ENCODE results near the gene PACRG.

PACRG gene

GRCh38 chr6:162785632-162786242, 58.0 kb downstream of the PACRG start:
- no peak for ATAC-seq
- TF ChIP-seq, protein P1, sequence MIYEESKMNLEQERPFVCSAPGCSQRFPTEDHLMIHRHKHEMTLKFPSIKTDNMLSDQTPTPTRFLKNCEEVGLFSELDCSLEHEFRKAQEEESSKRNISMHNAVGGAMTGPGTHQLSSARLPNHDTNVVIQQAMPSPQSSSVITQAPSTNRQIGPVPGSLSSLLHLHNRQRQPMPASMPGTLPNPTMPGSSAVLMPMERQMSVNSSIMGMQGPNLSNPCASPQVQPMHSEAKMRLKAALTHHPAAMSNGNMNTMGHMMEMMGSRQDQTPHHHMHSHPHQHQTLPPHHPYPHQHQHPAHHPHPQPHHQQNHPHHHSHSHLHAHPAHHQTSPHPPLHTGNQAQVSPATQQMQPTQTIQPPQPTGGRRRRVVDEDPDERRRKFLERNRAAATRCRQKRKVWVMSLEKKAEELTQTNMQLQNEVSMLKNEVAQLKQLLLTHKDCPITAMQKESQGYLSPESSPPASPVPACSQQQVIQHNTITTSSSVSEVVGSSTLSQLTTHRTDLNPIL (CRISPR knock-in tag; IDR thresholded peaks at IDR 0.05; ENCODE audit: low read depth), result no peak
- TF ChIP-seq TSHZ2 (CRISPR knock-in tag; IDR thresholded peaks at IDR 0.05), result no peak
- TF ChIP-seq ISL1 (CRISPR knock-in tag; IDR thresholded peaks at IDR 0.05), result no peak
- TF ChIP-seq, protein P2, sequence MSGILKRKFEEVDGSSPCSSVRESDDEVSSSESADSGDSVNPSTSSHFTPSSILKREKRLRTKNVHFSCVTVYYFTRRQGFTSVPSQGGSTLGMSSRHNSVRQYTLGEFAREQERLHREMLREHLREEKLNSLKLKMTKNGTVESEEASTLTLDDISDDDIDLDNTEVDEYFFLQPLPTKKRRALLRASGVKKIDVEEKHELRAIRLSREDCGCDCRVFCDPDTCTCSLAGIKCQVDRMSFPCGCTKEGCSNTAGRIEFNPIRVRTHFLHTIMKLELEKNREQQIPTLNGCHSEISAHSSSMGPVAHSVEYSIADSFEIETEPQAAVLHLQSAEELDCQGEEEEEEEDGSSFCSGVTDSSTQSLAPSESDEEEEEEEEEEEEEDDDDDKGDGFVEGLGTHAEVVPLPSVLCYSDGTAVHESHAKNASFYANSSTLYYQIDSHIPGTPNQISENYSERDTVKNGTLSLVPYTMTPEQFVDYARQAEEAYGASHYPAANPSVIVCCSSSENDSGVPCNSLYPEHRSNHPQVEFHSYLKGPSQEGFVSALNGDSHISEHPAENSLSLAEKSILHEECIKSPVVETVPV (CRISPR knock-in tag; IDR thresholded peaks at IDR 0.05), result no peak
- TF ChIP-seq ZNF8 (CRISPR knock-in tag; IDR thresholded peaks at IDR 0.05), result no peak
- TF ChIP-seq RARB (CRISPR knock-in tag; IDR thresholded peaks at IDR 0.05), result no peak
- TF ChIP-seq, protein P3, sequence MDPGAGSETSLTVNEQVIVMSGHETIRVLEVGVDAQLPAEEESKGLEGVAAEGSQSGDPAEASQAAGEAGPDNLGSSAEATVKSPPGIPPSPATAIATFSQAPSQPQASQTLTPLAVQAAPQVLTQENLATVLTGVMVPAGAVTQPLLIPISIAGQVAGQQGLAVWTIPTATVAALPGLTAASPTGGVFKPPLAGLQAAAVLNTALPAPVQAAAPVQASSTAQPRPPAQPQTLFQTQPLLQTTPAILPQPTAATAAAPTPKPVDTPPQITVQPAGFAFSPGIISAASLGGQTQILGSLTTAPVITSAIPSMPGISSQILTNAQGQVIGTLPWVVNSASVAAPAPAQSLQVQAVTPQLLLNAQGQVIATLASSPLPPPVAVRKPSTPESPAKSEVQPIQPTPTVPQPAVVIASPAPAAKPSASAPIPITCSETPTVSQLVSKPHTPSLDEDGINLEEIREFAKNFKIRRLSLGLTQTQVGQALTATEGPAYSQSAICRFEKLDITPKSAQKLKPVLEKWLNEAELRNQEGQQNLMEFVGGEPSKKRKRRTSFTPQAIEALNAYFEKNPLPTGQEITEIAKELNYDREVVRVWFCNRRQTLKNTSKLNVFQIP (CRISPR knock-in tag; IDR thresholded peaks at IDR 0.05; ENCODE audit: borderline replicate concordance, low read depth), result no peak
- TF ChIP-seq, protein P4, sequence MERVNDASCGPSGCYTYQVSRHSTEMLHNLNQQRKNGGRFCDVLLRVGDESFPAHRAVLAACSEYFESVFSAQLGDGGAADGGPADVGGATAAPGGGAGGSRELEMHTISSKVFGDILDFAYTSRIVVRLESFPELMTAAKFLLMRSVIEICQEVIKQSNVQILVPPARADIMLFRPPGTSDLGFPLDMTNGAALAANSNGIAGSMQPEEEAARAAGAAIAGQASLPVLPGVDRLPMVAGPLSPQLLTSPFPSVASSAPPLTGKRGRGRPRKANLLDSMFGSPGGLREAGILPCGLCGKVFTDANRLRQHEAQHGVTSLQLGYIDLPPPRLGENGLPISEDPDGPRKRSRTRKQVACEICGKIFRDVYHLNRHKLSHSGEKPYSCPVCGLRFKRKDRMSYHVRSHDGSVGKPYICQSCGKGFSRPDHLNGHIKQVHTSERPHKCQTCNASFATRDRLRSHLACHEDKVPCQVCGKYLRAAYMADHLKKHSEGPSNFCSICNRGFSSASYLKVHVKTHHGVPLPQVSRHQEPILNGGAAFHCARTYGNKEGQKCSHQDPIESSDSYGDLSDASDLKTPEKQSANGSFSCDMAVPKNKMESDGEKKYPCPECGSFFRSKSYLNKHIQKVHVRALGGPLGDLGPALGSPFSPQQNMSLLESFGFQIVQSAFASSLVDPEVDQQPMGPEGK (CRISPR knock-in tag; IDR thresholded peaks at IDR 0.05; ENCODE audit: borderline replicate concordance), result no peak
- TF ChIP-seq OSR1 (CRISPR knock-in tag; IDR thresholded peaks at IDR 0.05), result no peak
- no peak for TF ChIP-seq CSDC2 (CRISPR knock-in tag; IDR thresholded peaks at IDR 0.05)
- no peak for TF ChIP-seq ZFP3 (CRISPR knock-in tag; IDR thresholded peaks at IDR 0.05)
- TF ChIP-seq ESRRG (CRISPR knock-in tag; IDR thresholded peaks at IDR 0.05), result no peak
- TF ChIP-seq SNAI2 (CRISPR knock-in tag; IDR thresholded peaks at IDR 0.05), result no peak
- no peak for TF ChIP-seq PPARA (CRISPR knock-in tag; IDR thresholded peaks at IDR 0.05; ENCODE audit: borderline replicate concordance)
- TF ChIP-seq ARNTL (CRISPR knock-in tag; IDR thresholded peaks at IDR 0.05; ENCODE audit: borderline replicate concordance, low read depth), result no peak
- TF ChIP-seq TOX (CRISPR knock-in tag; IDR thresholded peaks at IDR 0.05; ENCODE audit: borderline replicate concordance), result no peak

GRCh38 chr6:162798546-162799266, 70.9 kb downstream of the PACRG start:
- no peak for TF ChIP-seq ZFP3 (CRISPR knock-in tag; IDR thresholded peaks at IDR 0.05)
- TF ChIP-seq, protein P3 (CRISPR knock-in tag; IDR thresholded peaks at IDR 0.05; ENCODE audit: borderline replicate concordance, low read depth), result no peak
- ATAC-seq, result no peak

GRCh38 chr6:162814426-162814973, 86.7 kb downstream of the PACRG start:
- TF ChIP-seq ZNF8 (CRISPR knock-in tag; IDR thresholded peaks at IDR 0.05), result no peak
- TF ChIP-seq RARB (CRISPR knock-in tag; IDR thresholded peaks at IDR 0.05), result no peak
- TF ChIP-seq ZFP30 (CRISPR knock-in tag; IDR thresholded peaks at IDR 0.05), result no peak
- TF ChIP-seq BACH2 (CRISPR knock-in tag; IDR thresholded peaks at IDR 0.05; ENCODE audit: borderline replicate concordance), result no peak
- no peak for TF ChIP-seq ARNTL (CRISPR knock-in tag; IDR thresholded peaks at IDR 0.05; ENCODE audit: borderline replicate concordance, low read depth)
- ATAC-seq, result no peak
